Measurements from ENCODE around the gene JUN. TPM values are rescaled to one million over a fixed set of nuclear protein-coding genes. Genes with fewer than 3 reads are reported as not detected.

The JUN gene
- total and polyA plus RNA-seq, 2 of the 13 experiments (the other 11 are each of a cell fraction or from before 2014, with no cell fraction given) = 18.2 to 22.3 TPM

DNA sequence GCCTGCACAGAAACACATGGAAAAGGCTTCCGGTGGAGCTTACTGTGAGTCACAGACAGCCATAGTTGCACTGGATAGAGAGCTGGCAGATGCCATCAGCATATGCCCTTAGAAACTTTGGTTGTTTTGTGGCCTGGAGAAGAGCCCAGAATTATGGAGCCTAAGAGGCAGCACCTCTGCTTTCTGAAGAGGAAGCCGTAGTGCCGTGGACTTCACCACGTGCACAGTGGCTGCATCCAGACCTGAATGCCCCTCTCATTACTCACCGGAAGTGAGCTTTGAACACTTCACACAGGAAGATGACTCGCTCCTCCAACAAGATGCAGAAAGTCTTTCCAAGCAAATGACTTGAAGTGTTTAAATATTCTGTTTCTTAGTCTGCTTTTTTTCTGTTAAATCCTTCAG is 28.4 kb downstream of the JUN start (continued):
- TF ChIP-seq ZFP82 (CRISPR knock-in tag; IDR thresholded peaks at IDR 0.05; ENCODE audit: borderline replicate concordance) (no peak), ZNF317 (CRISPR knock-in tag; IDR thresholded peaks at IDR 0.05) (peak; percentile 67), MYC (CRISPR knock-in tag; IDR thresholded peaks at IDR 0.05; ENCODE audit: borderline replicate concordance) (peak; percentile 76; the same call in 1 of the 2 replicates), GFI1 (CRISPR knock-in tag; IDR thresholded peaks at IDR 0.05; ENCODE audit: borderline replicate concordance) (no peak), ZNF350 (CRISPR knock-in tag; IDR thresholded peaks at IDR 0.05; ENCODE audit: borderline replicate concordance, low read depth) (0 out of 2 replicates have a peak, but pooled peaks have one; percentile 39), REXO4 (CRISPR knock-in tag; IDR thresholded peaks at IDR 0.05; ENCODE audit: borderline replicate concordance) (no peak), HDAC6 (IDR thresholded peaks at IDR 0.05; ENCODE audit: low read depth, low read length) (no peak), SRF (IDR thresholded peaks at IDR 0.05; ENCODE audit: low read depth, low read length) (no peak), AGO1 (IDR thresholded peaks at IDR 0.05; ENCODE audit: low read depth, low read length, poor library complexity, severe bottlenecking) (no peak), PPARG (CRISPR knock-in tag; conservative IDR thresholded peaks at IDR 0.05) (no peak), ZNF160 (CRISPR knock-in tag; IDR thresholded peaks at IDR 0.05) (no peak), CEBPG (CRISPR knock-in tag; IDR thresholded peaks at IDR 0.05) (peak; percentile 34; the same call in 1 of the 2 replicates), POLR2G (IDR thresholded peaks at IDR 0.05; ENCODE audit: low read depth, low read length) (peak; percentile 38; the same call in 1 of the 2 replicates), HOXA9 (CRISPR knock-in tag; IDR thresholded peaks at IDR 0.05; ENCODE audit: borderline replicate concordance) (no peak), SATB2 (CRISPR knock-in tag; IDR thresholded peaks at IDR 0.05) (no peak), MBD4 (IDR thresholded peaks at IDR 0.05; ENCODE audit: borderline replicate concordance, low read length) (0 out of 2 replicates have a peak, but pooled peaks have one; percentile 33), ESRRA (CRISPR knock-in tag; IDR thresholded peaks at IDR 0.05; ENCODE audit: low read depth) (peak; percentile 75), ZNF577 (CRISPR knock-in tag; IDR thresholded peaks at IDR 0.05; ENCODE audit: borderline replicate concordance, low read depth) (no peak), ZNF703 (CRISPR knock-in tag; IDR thresholded peaks at IDR 0.05; ENCODE audit: borderline replicate concordance) (no peak), SMARCE1 (IDR thresholded peaks at IDR 0.05; ENCODE audit: borderline replicate concordance) (no peak), PRPF4 (IDR thresholded peaks at IDR 0.05; ENCODE audit: low read depth, low read length, poor library complexity, severe bottlenecking) (no peak), NAIF1 (CRISPR knock-in tag; IDR thresholded peaks at IDR 0.05; ENCODE audit: borderline replicate concordance) (no peak), SMC3 (IDR thresholded peaks at IDR 0.05; ENCODE audit: low read length) (no peak), IKZF1 (IDR thresholded peaks at IDR 0.05) (no peak), RARA (CRISPR knock-in tag; IDR thresholded peaks at IDR 0.05) (peak; percentile 78), PCBP2 (optimal IDR thresholded peaks at IDR 0.05; ENCODE audit: low read depth, low read length, poor library complexity, severe bottlenecking) (no peak), STAT5B (CRISPR knock-in tag; IDR thresholded peaks at IDR 0.05) (no peak), SRSF1 (optimal IDR thresholded peaks at IDR 0.05; ENCODE audit: low read depth, low read length) (no peak)
- TF ChIP-seq, protein P1, sequence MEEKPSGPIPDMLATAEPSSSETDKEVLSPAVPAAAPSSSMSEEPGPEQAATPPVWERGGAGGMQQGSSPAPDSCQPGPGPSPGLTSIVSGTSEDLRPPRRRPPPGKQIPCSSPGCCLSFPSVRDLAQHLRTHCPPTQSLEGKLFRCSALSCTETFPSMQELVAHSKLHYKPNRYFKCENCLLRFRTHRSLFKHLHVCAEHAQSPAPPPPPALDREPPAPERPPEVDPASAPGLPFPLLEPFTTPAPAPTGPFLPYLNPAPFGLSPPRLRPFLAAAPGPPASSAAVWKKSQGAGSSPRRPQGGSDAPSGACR (CRISPR knock-in tag; IDR thresholded peaks at IDR 0.05) = no peak
- TF ChIP-seq, protein P2, sequence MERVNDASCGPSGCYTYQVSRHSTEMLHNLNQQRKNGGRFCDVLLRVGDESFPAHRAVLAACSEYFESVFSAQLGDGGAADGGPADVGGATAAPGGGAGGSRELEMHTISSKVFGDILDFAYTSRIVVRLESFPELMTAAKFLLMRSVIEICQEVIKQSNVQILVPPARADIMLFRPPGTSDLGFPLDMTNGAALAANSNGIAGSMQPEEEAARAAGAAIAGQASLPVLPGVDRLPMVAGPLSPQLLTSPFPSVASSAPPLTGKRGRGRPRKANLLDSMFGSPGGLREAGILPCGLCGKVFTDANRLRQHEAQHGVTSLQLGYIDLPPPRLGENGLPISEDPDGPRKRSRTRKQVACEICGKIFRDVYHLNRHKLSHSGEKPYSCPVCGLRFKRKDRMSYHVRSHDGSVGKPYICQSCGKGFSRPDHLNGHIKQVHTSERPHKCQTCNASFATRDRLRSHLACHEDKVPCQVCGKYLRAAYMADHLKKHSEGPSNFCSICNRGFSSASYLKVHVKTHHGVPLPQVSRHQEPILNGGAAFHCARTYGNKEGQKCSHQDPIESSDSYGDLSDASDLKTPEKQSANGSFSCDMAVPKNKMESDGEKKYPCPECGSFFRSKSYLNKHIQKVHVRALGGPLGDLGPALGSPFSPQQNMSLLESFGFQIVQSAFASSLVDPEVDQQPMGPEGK (CRISPR knock-in tag; IDR thresholded peaks at IDR 0.05) = no peak; the same call in 1 of the 2 replicates

All from HepG2 (cell line).